Activated naive CD8-positive, alpha-beta T cell treated with anti-CD3 and anti-CD28 coated beads, Interleukin-2, amount 50 U/mL, for 16 hours (primary cell): Measurements from ENCODE around the gene SLC10A3.

Experiments used
- DNase-seq: peaks from one replicate; pipeline ENCODE4 v3.0.0-alpha.2; 2020; ENCODE audit warnings: low read depth, low spot score

The SLC10A3 gene, protein sequence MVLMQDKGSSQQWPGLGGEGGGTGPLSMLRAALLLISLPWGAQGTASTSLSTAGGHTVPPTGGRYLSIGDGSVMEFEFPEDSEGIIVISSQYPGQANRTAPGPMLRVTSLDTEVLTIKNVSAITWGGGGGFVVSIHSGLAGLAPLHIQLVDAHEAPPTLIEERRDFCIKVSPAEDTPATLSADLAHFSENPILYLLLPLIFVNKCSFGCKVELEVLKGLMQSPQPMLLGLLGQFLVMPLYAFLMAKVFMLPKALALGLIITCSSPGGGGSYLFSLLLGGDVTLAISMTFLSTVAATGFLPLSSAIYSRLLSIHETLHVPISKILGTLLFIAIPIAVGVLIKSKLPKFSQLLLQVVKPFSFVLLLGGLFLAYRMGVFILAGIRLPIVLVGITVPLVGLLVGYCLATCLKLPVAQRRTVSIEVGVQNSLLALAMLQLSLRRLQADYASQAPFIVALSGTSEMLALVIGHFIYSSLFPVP

DNA sequence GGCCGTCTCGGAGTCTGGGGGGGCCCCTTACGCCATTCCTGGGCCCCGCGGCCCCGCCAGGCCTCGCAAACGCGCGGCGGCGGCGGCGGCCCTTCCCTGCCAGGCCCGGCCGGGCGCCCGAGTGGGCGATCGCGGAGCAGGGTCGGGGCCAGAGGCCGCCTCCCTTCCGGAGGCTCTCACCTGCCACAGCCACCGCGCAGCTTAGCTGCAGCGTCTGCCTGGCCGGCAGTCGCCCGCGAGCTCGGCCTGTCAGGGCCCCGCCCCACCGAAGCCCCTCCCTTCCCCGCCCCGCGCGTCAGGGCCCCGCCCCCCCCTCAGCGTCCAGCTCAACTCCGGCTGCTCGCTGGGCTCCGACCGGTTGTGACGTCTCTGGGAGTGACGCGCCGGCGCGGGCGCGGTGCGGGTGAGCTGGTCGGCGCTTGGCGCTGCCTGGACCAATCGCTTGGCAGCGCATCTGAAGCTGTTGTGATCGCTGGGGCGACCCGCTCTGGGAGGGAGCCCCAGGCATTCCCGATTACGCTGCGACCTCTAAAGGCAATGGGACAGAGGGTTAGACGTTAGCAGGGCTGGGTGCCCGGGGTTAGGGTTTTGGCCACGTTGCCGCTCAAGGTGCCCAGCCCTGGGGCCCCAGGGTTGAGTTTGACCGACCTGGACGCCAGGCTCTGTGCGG is at the start of gene SLC10A3:
Gene SLC10A3 (minus strand): TSS at position 216 of the 670 bp plus-strand sequence. CDS start 1,689 bp downstream, outside the sequence.
- DNase-seq = peak; percentile 68

DNA sequence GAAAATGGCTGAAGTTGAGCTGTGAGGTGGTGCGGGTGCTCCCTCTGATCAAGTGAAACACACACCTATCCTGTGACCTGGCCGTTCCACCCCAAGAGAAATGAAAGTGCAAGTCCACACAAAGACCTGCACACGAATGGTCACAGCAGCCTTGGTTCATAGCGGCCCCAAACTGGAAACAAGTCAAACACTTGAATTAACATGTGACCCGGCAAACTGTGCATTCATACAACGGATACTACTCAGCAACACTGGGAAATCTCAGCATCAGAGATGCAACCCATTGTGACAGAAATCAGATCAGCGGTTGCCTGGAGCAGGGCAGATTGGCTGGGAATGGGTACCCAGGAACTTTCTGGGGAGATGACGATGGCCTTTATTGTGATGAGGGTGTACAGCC is 48.6 kb upstream of the SLC10A3 start:
- no peak for DNase-seq

DNA sequence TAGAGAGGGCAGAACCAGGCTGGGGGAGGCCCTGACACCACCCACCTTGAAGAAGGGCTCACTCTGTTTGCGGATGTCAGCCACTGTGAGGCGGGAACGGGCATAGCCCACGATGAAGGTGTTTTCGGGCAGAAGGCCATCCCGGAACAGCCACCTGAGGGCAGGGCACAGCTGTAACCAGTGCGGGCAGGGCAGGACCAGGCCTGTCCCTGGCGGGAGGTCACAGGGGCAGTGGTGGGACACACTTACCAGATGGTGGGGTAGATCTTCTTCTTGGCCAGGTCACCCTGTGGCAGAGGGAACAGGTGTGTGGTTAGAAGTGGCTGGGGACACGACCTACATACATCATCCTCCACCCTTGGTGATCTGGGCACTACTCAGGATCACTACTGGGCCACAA is 45.5 kb upstream of the SLC10A3 start:
- DNase-seq = no peak

DNA sequence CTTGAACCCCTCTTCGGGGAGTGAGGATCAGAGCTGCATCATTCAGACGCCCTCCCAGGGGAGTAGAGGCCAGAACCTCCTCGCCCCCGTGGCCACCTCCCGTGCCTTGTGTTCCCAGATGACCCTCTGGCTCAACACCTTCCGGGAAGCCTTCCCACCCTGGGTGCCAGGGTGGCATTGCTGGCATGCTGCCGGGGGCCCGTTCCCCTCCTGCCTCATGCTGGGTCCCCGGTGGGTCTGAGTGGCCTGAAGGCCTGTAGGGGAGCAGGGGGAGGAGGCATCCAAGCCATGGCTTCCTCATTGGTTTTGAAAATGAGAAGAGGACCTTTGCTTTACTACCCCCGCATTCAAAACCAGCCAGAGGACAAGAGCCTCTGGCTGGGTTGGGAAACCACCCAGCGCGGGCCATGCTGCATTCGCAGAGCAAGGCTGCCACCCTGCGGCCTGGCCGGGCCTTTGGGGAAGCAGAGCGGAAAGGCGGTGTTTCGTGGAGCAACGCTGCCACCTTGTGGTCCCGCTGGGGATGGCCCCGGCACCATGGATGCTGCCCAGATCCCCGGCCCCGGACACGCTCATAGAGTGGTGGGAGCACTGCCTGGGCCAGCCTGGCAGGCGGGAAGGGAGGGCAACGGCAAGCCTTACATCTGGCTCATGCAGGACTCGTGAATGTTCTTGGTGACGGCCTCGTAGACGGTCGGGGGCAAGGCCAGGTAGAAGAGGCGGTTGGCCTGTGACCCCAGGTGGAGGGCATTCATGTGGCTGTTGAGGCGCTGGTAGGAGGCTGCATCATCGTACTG is 44.3 kb upstream of the SLC10A3 start:
- peak; percentile 67 for DNase-seq

DNA sequence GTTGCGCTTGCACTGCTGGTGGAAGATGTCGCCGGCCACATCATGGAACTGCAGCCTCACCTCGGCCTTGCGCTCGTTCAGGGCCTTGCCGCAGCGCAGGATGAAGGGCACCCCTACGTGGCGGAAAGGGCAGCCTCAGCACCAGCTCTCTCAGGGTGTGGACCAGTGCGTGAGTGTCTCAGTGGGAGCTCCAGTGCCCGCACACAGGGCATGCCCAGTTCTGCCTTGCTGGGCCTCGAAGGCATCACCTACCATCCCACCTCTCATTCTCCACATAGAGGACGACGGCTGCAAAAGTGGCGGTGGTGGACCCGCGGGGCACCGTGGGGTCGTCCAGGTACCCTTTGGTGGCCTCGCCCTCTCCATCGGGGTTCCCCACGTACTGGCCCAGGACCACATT is 42.3 kb upstream of the SLC10A3 start:
- no peak for DNase-seq

DNA sequence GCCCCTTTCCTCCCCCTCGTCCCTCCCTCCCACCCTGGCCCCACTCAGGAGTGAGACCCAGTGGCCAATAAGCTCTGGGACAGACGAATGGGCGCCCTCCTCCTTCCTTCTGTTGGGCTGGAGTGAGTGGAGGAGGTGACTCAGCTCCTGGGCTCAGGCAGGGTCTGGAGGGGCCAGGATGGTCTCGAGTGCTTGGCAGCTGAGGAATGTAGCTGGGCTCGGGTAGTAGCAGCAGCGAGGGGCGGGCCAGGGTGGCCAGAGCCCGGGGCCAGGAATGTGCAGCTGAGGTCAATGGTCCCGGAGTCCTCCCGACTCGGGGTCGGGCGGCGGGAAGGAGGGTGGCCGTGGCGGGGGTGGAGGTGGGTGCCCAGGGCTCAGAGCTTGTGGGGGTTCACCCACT is 41.2 kb upstream of the SLC10A3 start:
- DNase-seq = no peak

DNA sequence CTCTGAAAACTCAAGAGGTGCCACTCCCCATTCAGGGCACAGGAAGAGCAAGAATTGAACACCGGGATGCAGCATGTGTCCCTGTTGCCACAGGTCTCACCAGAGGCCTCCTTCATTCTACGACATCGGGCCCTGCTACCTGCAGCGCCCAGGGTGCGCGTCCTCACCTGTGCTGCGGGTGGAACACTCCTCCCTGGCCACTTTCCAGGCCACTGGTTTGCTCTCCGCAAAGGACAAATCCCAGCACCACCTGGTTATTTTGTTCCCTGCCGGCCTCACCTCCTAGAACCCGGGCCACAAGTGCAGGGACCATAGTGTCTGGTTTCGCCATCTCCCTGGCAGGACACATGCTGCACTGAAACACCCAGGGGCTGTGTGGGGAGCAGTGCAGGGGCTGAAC is 39.9 kb upstream of the SLC10A3 start:
- DNase-seq = no peak

DNA sequence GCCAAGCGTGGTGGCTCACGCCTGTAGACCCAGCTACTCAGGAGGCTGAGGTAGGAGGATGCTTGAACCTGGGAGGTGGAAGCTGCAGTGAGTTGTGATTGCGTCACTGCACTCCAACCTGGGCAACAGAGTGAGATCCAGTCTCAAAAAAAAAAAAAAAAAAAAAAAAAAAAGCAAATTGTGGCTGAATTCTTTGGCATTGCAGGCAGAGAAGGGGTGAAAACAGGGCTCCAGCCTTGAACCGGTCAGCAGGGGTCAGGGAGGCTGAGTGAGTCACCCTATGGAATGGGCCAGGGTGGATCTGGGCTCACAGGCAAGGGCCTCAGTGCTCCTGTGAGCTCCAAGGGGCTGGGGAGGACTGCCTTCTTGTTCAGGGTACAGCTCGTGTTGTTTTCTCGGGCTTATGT is 38.8 kb upstream of the SLC10A3 start:
- no peak for DNase-seq

DNA sequence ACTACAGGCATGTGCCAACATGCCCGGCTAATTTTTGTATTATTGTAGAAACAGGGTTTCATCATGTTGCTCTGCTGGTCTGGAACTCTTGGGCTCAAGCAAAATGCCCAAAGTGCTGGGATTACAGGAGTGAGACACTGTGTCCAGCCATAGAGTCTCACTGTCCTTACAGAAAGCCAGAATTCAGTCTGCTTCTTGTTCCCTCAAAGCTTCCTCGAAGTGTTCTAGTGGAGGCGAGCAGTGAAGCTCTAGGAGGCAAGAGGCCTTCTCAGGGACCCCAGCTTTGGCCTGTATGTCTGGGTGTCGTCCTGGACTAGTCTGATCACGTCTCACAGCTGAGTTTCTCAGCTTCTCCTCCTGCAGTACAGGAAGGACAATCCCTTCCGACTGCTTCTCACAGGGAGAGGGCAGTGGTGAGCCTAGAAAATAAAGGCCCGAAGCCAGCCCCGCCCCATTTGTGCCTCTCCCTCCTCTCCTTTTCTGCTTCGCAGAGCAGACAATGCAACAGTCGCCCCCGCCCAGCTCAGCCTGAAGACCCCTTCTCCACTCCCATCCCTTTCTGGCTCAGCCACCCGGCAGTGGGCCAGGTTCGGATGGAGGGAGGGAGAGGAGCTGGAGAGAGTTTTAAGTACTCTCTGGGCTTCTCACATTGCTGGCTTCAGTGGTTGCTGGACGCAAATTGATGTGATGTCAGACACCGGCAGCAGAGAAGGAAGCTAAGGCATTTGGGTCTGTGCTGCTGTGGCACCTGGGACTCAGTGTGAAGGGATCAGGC is 36.7 kb upstream of the SLC10A3 start:
- no peak for DNase-seq

DNA sequence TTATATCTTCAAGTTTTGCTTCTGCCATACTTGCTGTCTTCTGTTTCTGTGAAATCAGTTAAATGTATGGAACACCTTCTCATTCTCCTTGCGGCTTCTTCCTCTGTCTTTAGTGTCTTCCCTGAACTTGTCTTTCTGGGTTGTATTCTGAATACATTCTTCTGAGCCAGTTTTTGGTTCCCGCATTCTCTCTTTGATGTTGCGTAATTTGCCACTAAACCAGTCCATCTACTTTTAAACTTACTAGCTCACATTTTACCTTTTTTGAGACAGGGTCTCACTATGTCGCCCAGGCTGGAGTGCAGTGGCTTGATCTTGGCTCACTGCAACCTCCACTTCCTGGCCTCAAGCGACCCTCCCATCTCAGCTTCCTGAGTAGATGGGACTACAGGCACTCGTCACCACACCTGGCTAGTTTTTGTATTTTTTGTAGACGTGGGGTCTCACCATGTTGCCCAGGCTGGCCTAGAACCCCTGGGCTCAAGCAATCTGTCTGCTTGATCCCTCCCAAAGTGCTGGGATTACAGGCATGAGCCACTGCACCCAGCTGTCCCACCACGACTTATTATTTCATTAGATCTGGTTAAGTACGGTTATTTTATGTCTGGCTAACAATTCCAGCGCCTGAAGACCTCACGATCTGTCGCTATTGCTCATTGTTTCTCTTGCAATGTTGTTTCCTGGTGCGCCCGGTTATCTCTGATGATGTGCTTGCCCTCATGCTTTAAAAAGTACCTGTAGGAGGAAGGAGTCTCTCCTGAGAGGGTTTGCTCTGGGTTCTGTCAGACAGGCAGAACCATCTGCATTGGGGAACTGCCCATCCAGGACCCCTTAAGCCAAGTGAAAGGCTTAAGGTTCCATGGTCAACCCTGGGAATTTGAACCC is 35.4 kb upstream of the SLC10A3 start:
- no peak for DNase-seq

DNA sequence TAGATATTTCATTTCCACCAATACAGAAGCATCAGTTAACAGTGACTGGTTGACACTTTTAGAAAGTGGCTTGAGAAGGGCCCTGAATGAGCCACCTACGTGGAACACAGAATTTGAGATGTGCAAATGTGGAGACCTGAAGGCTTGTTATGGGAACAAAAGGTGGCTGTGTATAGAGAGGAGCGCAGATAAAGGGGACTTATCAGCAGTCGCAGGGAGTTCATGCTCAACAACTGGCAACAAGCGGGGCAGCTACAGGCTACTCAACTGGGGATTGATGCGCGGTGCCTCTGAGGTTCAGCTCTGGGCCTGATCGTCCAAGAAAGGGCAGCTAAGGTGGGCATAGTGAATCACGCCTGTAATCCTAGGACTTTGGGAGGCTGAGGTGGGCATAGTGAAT is 29.0 kb upstream of the SLC10A3 start:
- DNase-seq = no peak

DNA sequence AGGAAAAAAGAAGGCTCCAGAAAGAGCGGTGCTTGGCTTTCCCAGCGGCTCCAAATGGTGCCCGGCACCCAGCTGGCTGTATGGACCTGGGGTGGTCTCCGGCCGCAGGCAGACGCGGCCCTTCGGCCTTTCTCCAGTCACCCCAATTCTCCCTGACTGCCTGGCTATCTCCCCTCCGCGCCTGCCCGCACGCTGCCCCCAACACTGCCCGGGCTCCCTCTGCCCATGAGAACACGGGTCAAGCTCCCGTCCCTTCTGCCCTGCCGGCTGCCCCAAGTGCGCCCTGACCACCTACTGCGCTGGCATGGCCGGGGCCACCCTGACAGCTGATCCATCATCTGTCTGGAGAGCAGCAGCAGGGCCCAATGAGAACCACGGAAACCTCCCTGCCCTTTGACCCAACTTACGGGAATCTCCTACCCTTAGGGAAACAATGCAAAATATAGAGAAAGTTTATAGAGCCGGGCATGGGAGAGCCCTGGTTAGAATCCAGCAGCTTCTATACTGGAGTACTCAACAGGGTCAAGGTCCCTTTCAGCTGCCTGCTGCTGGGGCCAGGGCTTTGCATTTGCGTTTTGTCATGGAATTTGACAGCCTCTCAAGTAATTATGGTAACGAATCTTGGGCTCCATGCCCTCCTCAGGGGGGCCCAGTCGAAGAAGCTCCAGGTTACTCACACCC is 26.8 kb upstream of the SLC10A3 start:
- DNase-seq = no peak

DNA sequence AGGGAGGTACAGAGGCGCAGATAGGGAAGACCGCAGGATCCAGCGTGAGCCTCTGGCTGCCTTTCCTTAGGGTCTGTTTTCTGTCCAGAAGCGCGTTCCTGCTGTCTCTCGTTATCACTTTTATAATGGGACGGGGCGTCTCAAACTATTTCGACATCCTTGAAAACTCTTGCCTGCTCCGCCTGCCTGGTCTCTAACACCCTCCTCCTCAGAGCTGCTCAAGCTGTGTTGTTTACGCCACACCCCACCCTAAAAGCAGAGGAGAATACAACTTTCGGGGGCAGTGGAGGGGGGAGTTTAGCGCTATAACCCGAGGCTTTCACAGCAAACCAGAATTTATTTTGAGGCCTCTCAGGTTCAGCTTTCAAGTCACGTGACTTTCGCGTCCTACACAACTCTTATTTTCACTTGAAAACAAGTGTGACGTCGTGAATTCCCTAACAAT is 26.2 kb upstream of the SLC10A3 start:
- no peak for DNase-seq

DNA sequence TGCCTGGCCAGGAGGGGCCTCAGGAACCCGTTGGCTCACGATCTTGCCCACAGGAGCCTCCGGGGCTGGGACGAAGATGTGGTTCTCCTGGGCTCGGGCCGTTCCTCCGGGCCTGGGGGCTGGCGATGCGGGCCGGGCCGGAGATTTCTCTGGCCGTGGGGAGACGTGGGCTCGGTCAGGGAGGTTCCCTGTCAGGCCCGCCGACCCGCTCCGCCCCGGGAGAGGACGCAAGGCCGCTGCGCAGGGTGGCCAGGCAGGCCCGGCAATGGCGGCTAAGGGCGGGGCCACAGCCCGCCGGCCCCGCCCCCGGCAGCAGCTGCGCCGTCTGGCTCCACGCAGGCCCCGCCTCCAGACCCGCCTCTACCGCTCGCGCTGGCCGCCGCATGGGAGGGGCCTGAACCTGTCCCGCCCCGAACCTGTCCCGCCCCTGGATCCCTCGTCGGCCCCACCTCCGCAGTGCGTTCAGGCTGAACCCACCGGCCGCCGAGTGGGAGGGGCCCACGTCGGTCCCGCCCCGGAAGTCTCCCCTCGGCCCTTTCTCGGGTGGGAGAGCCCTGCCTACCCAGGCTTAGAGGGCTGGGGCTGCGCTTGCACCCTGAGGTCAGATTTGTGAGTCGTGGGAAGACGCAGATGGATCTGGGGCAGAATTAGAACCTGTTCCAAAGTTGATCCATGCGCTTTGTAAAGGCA is 25.7 kb upstream of the SLC10A3 start, which contains the start of gene FAM3A:
Gene FAM3A (minus strand): TSS at position 267 of the 690 bp plus-strand sequence. CDS start 460 bp downstream, outside the sequence.
- DNase-seq = peak; percentile 83

DNA sequence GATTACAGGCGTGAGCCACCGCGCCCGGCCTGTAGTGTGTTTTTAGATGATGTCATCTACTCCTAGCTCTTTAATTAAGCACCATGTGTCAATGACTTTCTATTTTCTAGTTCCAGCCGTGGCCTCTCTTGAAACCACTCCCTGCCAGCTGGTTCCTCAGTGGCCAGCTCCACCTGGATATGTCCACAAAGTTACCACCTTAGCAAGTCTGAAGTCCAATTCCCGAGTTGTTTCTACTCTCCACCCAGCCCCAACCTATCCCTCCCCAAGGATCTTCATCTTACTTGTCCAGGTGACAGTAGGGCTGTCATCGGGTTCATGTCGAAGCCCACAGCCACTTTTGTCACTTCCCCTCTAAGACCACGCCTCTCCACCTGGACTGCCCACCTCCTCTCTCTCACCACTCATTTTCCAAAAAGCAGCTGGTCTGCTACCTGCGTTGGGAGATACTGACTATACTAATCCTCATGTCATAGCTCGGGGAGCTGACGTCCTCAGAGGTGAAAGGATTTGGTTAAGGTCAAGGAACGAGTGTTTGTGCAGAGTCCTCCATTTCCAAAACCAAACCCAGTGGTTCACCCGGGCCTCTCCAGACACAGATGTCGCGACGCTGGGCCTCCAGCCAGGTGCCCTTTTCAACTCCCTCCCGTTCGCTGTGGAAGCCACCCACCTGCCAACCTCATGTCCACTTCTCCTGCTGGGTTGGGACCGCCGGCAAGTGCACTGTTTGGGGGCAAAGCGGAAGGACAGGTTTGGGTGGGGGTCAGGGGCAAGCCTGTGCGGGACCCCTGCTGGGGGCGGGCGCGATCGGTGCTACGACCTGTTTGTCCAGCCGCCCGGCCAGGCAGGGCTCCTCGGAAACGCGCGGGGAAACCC is 24.9 kb upstream of the SLC10A3 start:
- DNase-seq = no peak

DNA sequence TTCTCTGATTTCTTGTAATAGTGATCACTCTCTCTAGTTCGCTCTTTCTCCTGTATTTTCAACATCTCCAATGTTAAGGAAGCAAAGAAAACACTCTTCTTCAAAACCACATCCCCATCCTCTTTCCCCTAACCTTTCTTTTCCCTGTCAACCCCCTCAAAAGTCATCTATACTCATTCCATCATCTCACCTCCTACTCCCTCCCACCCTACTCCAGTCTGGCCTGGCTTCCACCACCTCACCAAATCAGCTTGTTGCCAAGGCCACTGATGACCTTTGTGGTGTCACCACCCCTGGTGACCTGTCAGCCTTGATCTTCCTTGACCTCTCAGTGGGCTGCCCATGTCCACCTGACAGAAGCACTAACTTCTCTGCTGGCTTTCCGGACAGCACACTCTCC is 23.3 kb upstream of the SLC10A3 start:
- DNase-seq = no peak

DNA sequence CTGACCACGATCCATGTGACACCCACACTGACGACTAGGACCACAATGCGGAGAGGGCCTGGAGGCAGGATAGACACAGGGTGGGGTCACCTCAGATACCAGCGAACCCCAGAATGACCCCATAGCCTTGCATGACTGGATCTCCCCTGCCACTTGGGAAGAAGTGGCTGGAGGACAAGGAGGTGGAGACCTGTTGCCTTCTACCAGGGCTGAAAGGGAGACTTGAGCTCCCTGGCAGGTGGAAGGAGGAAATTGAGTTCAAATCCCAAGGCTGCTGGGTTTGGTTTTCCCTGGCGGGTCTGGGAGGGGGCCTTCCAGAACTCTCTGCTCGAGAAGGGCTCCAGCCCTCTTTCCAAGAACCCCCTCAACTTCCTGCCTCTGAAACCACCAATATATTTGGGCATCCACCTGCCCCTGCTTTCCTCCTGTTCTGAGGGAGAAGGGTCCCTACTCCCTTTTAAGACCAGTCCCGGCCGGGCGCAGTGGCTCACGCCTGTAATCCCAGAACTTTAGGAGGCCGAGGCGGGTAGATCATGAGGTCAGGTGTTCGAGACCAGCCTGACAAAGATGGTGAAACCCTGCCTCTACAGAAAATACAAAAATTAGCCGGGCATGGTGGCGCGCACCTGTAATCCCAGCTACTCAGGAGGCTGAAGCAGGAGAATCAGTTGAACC is 22.6 kb upstream of the SLC10A3 start:
- no peak for DNase-seq
